H1 (cell line): ENCODE results near the gene COX19. TPM values are rescaled to one million over a fixed set of nuclear protein-coding genes. Genes with fewer than 3 reads are reported as not detected.

Experiments
- CTCF ChIA-PET: fragments of 300-600 bp; sonication (Branson Sonifier 250); formaldehyde crosslinking; loops from one replicate; lab custom pipeline; 2021; ENCODE audit not compliant: partially characterized antibody; lab: Charles Lee
- POLR2A ChIA-PET: fragments of 300-600 bp; sonication (Branson Sonifier 250); formaldehyde crosslinking; loops from one replicate; lab custom pipeline; 2021; ENCODE audit warnings: inconsistent platforms; ENCODE audit not compliant: partially characterized antibody; lab: Charles Lee
- DNase-seq, 2 experiments: peaks; one replicate each; pipeline versions ENCODE4 v3.0.0 to v3.0.0-alpha.2; 2010 to 2022; ENCODE audit warnings: low spot score in 2 of 2, low read depth in 1 of 2, mixed read lengths in 1 of 2
- FAIRE-seq: peaks from 2 replicates; lab custom pipeline; 2011; peaks lifted over from hg19 to GRCh38; lab: Jason Lieb, UNC
- H2AFZ ChIP-seq: 2 replicates; pipeline ENCODE4 v1.8.1; 2012; ENCODE audit warnings: low read length, inconsistent platforms
- H2AK5ac ChIP-seq: 2 replicates; pipeline ENCODE4 v1.6.1; 2013; ENCODE audit warnings: low read depth, low read length
- H2BK120ac ChIP-seq: replicated peaks from 2 replicates; pipeline ENCODE3; 2013; ENCODE audit warnings: low read depth, low read length, inconsistent platforms
- H2BK12ac ChIP-seq: 2 replicates; pipeline ENCODE4 v1.6.1; 2013; ENCODE audit warnings: low read depth, low read length
- H2BK15ac ChIP-seq: 2 replicates; pipeline ENCODE4 v1.6.1; 2013; ENCODE audit warnings: low read length
- H2BK20ac ChIP-seq: 2 replicates; pipeline ENCODE4 v1.6.1; 2013; ENCODE audit warnings: low read length
- H2BK5ac ChIP-seq: 2 replicates; pipeline ENCODE4 v1.6.1; 2013; ENCODE audit warnings: low read depth, low read length
- H3K14ac ChIP-seq: 2 replicates; pipeline ENCODE4 v1.6.1; 2013; ENCODE audit warnings: inconsistent platforms; ENCODE audit not compliant: insufficient read length
- H3K18ac ChIP-seq: 2 replicates; pipeline ENCODE4 v1.6.1; 2013; ENCODE audit warnings: low read length; ENCODE audit errors: extremely low read depth
- H3K23ac ChIP-seq: 2 replicates; pipeline ENCODE4 v1.6.1; 2013; ENCODE audit warnings: inconsistent platforms; ENCODE audit not compliant: insufficient read length
- H3K23me2 ChIP-seq: 2 replicates; pipeline ENCODE4 v1.6.1; 2013; ENCODE audit warnings: low read depth, low read length
- H3K27ac ChIP-seq: 2 replicates; pipeline ENCODE4 v1.6.1; 2011; ENCODE audit warnings: low read depth, low read length, inconsistent platforms
- H3K27me3 ChIP-seq, 4 experiments: replicated peaks in 1 of 4; 1 replicate in 1 of 4; 2 replicates in 3 of 4; pipeline versions ENCODE4 v1.6.1 to v1.8.1; 2011 to 2013; ENCODE audit warnings: low read length in 3 of 4, mild to moderate bottlenecking in 3 of 4, inconsistent platforms in 2 of 4, mixed read lengths in 2 of 4, moderate library complexity in 1 of 4; ENCODE audit not compliant: control insufficient read depth in 3 of 4, insufficient read depth in 3 of 4; ENCODE audit errors: extremely low read depth in 1 of 4
- H3K36me3 ChIP-seq, 4 experiments: 2 replicates each; pipeline versions ENCODE4 v1.6.1 to v1.8.1; 2011 to 2013; ENCODE audit warnings: mild to moderate bottlenecking in 4 of 4, low read length in 3 of 4, moderate library complexity in 2 of 4, control low read depth in 1 of 4, inconsistent platforms in 1 of 4; ENCODE audit not compliant: insufficient read depth in 4 of 4, control insufficient read depth in 2 of 4
- H3K4ac ChIP-seq: replicated peaks from 2 replicates; pipeline ENCODE3; 2013; ENCODE audit warnings: low read length, low read depth, mixed read lengths, inconsistent platforms; ENCODE audit not compliant: insufficient read length
- H3K4me1 ChIP-seq, 4 experiments: replicated peaks in 1 of 4; 1 replicate in 1 of 4; 2 replicates in 3 of 4; pipeline versions ENCODE4 v1.6.1 to v1.8.1; 2011 to 2013; ENCODE audit warnings: low read length in 3 of 4, inconsistent platforms in 2 of 4, mixed read lengths in 1 of 4; ENCODE audit not compliant: insufficient read depth in 4 of 4, control insufficient read depth in 3 of 4
- H3K4me2 ChIP-seq, 2 experiments: 2 replicates each; pipeline versions ENCODE4 v1.6.1 to v1.8.1; 2011 to 2013; ENCODE audit warnings: low read depth in 2 of 2, low read length in 2 of 2, control low read depth in 1 of 2, inconsistent platforms in 1 of 2, mild to moderate bottlenecking in 1 of 2; ENCODE audit not compliant: insufficient read depth in 1 of 2
- H3K4me3 ChIP-seq, 4 experiments: fragments of 200-600, 300-600 bp in 1 of 4; sonication (generic), shearing (Covaris generic), sonication (Bioruptor Twin) in 1 of 4; 2 replicates each; pipeline versions ENCODE4 v1.5.1 to v1.8.1; 2011 to 2016; ENCODE audit warnings: low read length in 4 of 4, low read depth in 3 of 4, control low read depth in 2 of 4, inconsistent platforms in 2 of 4, mild to moderate bottlenecking in 2 of 4, mixed read lengths in 1 of 4, moderate library complexity in 1 of 4; ENCODE audit not compliant: insufficient read depth in 2 of 4; ENCODE audit errors: extremely low read depth in 1 of 4
- H3K56ac ChIP-seq: replicated peaks from 2 replicates; pipeline ENCODE3; 2013; ENCODE audit warnings: low read depth, mild to moderate bottlenecking, mixed read lengths, low read length, inconsistent platforms; ENCODE audit not compliant: insufficient read length
- H3K79me1 ChIP-seq: 2 replicates; pipeline ENCODE4 v1.6.1; 2013; ENCODE audit warnings: low read depth, low read length, control low read depth
- H3K79me2 ChIP-seq, 2 experiments: 2 replicates each; pipeline versions ENCODE4 v1.6.1 to v1.8.1; 2012 to 2013; ENCODE audit warnings: low read length in 2 of 2, mild to moderate bottlenecking in 2 of 2, inconsistent platforms in 1 of 2; ENCODE audit not compliant: insufficient read depth in 2 of 2, control insufficient read depth in 1 of 2
- H3K9ac ChIP-seq, 4 experiments: replicated peaks in 1 of 4; 1 replicate in 1 of 4; 2 replicates in 3 of 4; pipeline versions ENCODE4 v1.6.1 to v1.8.1; 2011 to 2013; ENCODE audit warnings: low read depth in 3 of 4, low read length in 3 of 4, control low read depth in 2 of 4, mild to moderate bottlenecking in 2 of 4, moderate library complexity in 2 of 4, inconsistent platforms in 1 of 4; ENCODE audit errors: extremely low read depth in 1 of 4
- H3K9me3 ChIP-seq, 2 experiments: 2 replicates each; pipeline versions ENCODE4 v1.6.1 to v1.8.1; 2012 to 2013; ENCODE audit warnings: mild to moderate bottlenecking in 2 of 2, moderate library complexity in 2 of 2, control low read depth in 1 of 2, inconsistent platforms in 1 of 2, low read depth in 1 of 2, low read length in 1 of 2, mixed read lengths in 1 of 2; ENCODE audit not compliant: insufficient read depth in 2 of 2
- H4K20me1 ChIP-seq, 2 experiments: replicated peaks in 1 of 2; 2 replicates each; pipeline versions ENCODE3 to v1.8.1; 2011 to 2013; ENCODE audit warnings: inconsistent platforms in 2 of 2, low read length in 2 of 2, mild to moderate bottlenecking in 1 of 2; ENCODE audit not compliant: insufficient read depth in 2 of 2, control insufficient read depth in 1 of 2
- H4K5ac ChIP-seq: 2 replicates; pipeline ENCODE4 v1.6.1; 2013; ENCODE audit warnings: low read length, low read depth, mixed read lengths, inconsistent platforms; ENCODE audit not compliant: insufficient read length
- H4K8ac ChIP-seq: 2 replicates; pipeline ENCODE4 v1.8.0; 2013; ENCODE audit warnings: mild to moderate bottlenecking, moderate library complexity, low read length, inconsistent platforms; ENCODE audit not compliant: insufficient read depth; ENCODE audit errors: extremely low read depth
- H4K91ac ChIP-seq: replicated peaks from 2 replicates; pipeline ENCODE3; 2013; ENCODE audit warnings: low read length, mixed read lengths, inconsistent platforms; ENCODE audit not compliant: insufficient read length
- POU5F1 ChIP-seq: IDR thresholded peaks from 2 replicates; pipeline ENCODE4 v1.6.1; 2011; ENCODE audit warnings: low read depth, mild to moderate bottlenecking, low read length, moderate library complexity
- WGBS, 2 experiments: shearing (Covaris generic) in 1 of 2; methylation state at CpG; one replicate each; pipeline versions ENCODE4 v1.1.6 to v1.1.7; 2013 to 2015; ENCODE audit warnings: low lambda C conversion rate in 2 of 2, mixed read lengths in 2 of 2, inconsistent platforms in 1 of 2, low coverage in 1 of 2, missing lambda C conversion rate in 1 of 2; ENCODE audit not compliant: insufficient replicate concordance in 2 of 2, insufficient coverage in 1 of 2, insufficient read length in 1 of 2; ENCODE audit errors: extremely low coverage in 1 of 2, missing lambda C conversion rate in 1 of 2; 5-methylcytosine and 5-hydroxymethylcytosine counted together
- polyA plus RNA-seq, 7 experiments: library from polyadenylated mRNA; depleted of rRNA in 3 of 7; stranded (reverse) in 5 of 7; unstranded in 2 of 7; fragments of >200 nt in 5 of 7; fragments of 200-250 nt in 2 of 7; gene quantifications; 1 replicate in 5 of 7; 2 replicates in 1 of 7; 4 replicates in 1 of 7; pipeline versions ENCODE4 v1.2.1 to v1.2.3, GENCODE V29; 2011 to 2013; ENCODE audit warnings: missing spikeins in 2 of 7, mixed read lengths in 2 of 7
- total RNA-seq: library from RNA; stranded (reverse); fragmentation: NEBNext Ultra II Directional; extraction: Animal tissue kit (Norgen Biotek cat#: 25700); gene quantifications from 2 replicates; pipeline ENCODE4 v1.2.1, GENCODE V29; 2021

The COX19 gene
- total and polyA plus RNA-seq, 2 of the 8 experiments (the other 6 are each of a cell fraction or from before 2014, with no cell fraction given): 3.9 to 7.9 TPM

- POLR2A ChIA-PET: interaction anchor here (0.9 kb wide), 1 partner anchor 8 kb away, joined by 3 read pairs; no protein-coding TSS in a partner anchor
- Histone ChIP-seq H4K91ac (no peak overlapping the region), H3K9me3 (no peaks in the 10 kb centered on the region), H4K20me1 (peaks cover 2 to 23% of the 10 kb centered on the region in 2 experiments), H3K23ac (no peak overlapping the region), H2AK5ac (no peak overlapping the region), H2AFZ (no peak overlapping the region), H4K5ac (no peak overlapping the region), H3K14ac (no peak overlapping the region), H4K8ac (0 out of 2 replicates have a peak overlapping the region, but pooled peaks have one; percentile 25), H3K9ac (no peak overlapping the region), H3K27ac (no peak overlapping the region), H3K79me1 (peaks cover 5% of the 10 kb centered on the region), H2BK5ac (no peak overlapping the region), H3K4ac (no peak overlapping the region), H2BK15ac (no peak overlapping the region), H2BK12ac (no peak overlapping the region), H3K79me2 (peaks cover 4 to 25% of the 10 kb centered on the region in 2 experiments; a peak in 3 of 4 replicates), H3K27me3 (no peaks in the 10 kb centered on the region), H2BK20ac (no peak overlapping the region), H3K4me1 (peaks cover 0 to 2% (median under 1%) of the 10 kb centered on the region in 4 experiments; a peak in 2 of 7 replicates), H2BK120ac (no peak overlapping the region), H3K36me3 (peaks cover 7 to 47% (median 22%) of the 10 kb centered on the region in 4 experiments), H3K18ac (no peak overlapping the region), H3K4me3 (no peak overlapping the region), H3K4me2 (no peak overlapping the region), H3K56ac (no peak overlapping the region), H3K23me2 (peaks cover 2% of the 10 kb centered on the region; the same call in 1 of the 2 replicates)
- FAIRE-seq (no peak), DNase-seq (no peak)
- WGBS, 2 experiments: 94% methylated on average over 6 of the region's 6 CpGs; no CpG with 5 or more reads in 1 of the 2 experiments
- CTCF ChIA-PET: interaction anchor here (0.6 to 1.7 kb wide), 6 partner anchors 13 to 478 kb away, joined by 3 to 5 read pairs (median 3); no protein-coding TSS in a partner anchor
- no peak for TF ChIP-seq POU5F1
Observed at GRCh38 chr7:970744-971143, 4.6 kb downstream of the COX19 start.
